ENCODE measurements around the gene TGM1.

GRCh38 chr14:24270537-24271133 is 7.7 kb upstream of the TGM1 start:
- TF ChIP-seq EP300 (IDR thresholded peaks at IDR 0.05; ENCODE audit: borderline replicate concordance in 1 of 2, low read depth in 1 of 2, low read length in 1 of 2) (no peak), CTCF (IDR thresholded peaks at IDR 0.05) (no peak), TCF12 (IDR thresholded peaks at IDR 0.05) (no peak), ZBTB33 (IDR thresholded peaks at IDR 0.05; ENCODE audit: borderline replicate concordance, low read depth) (no peak), IRF3 (IDR thresholded peaks at IDR 0.05; ENCODE audit: low read depth, low read length) (no peak), POLR2AphosphoS5 (IDR thresholded peaks at IDR 0.05; ENCODE audit: low read depth, low read length) (no peak), SIN3A (IDR thresholded peaks at IDR 0.05; ENCODE audit: borderline replicate concordance, low read depth, low read length) (no peak), CHD2 (IDR thresholded peaks at IDR 0.05; ENCODE audit: low read length, partially characterized antibody) (no peak)

Measured in SK-N-SH (cell line).